Measurements from ENCODE around the gene RAP1GAP2.

RAP1GAP2 gene

DNA sequence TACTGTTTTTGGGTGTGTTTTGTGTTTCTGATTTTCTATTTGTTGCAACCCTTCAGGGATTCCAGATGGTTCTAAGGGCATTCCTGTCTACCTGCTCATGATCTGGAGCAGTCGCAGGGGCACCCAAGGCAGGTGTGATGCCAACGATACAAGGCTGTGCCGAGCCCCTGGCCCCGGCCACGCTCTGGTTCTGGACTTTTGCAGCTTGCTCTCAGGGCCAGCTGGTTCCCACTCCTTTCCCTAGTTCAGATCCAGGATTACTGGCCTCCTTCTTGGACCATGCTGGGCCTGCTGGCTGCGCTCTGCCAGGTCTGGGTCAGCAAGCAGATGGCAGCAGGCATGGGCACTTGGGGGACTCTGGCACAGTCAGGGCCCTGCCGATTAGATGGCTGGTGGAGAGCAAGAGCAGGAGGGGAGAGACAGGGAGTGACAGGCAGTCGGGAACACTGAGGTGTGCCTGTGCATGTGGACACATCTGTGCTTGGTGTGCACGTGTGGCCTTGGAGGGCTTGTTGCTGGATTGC lies 15.2 kb upstream of the RAP1GAP2 start:
- TF ChIP-seq CTCF (IDR thresholded peaks at IDR 0.05): no peak

GRCh38 chr17:2782055-2782454 lies 14.2 kb upstream of the RAP1GAP2 start:
- TF ChIP-seq CTCF (IDR thresholded peaks at IDR 0.05): no peak

GRCh38 chr17:2783310-2784030 lies 12.8 kb upstream of the RAP1GAP2 start:
- TF ChIP-seq CTCF (IDR thresholded peaks at IDR 0.05): no peak

DNA sequence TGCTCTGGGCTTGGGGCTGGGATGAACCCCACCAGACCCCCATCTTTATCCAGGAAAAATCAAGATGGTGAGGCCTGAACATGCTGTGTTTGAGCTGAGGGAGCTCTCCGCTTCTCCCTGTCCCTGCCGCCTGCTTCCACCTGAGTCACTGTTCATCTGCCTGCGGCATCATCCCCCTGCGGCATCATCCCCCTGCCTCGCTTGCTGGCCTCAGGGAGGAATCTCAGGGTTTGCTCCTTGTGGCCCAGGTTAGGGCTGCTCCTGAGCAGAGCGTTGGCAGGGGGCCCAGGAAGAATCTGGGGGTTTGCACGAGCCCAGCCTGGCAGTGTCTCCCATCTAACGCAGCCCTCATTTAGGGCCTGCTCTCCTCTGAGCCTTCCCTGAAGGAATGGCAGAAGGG lies 11.4 kb upstream of the RAP1GAP2 start:
- TF ChIP-seq CTCF (IDR thresholded peaks at IDR 0.05): no peak

DNA sequence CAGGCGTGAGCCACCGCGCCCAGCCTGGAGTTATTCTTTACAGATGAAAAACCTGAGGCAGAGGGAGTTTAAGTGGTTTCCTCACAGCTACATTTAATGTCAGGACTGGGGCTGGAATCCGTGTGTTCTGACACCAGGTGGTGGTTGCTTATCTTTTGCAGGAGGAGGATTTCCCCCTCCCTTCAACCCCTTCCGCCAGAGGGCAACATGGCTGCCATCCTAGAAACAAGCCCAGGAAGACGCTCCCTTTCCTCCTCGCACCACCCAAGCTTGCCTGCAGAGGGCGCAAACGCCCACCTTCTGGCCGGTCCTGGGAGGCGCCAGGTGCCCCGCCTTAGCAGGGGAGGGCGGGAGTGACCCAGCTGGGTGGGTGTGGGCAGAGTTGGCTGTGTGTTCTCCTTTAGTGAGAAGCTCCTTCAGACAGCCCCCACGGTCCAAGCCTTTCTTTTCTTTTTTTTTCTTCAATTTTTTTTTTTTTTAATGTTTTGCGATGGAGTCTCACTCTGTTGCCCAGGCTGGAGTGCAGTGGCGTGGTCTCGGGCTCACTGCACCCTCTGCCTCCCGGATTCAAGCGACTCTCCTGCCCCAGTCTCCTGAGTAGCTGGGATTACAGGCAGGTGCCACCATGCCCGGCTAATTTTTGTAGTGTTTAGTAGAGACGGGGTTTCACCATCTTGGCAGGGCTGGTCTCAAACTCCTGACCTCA lies 9.9 kb upstream of the RAP1GAP2 start:
- TF ChIP-seq CTCF (IDR thresholded peaks at IDR 0.05): peak; percentile 87

- TF ChIP-seq CTCF (IDR thresholded peaks at IDR 0.05): no peak
These were observed 6.5 kb upstream of the RAP1GAP2 start for GRCh38 chr17:2789700-2790099.

GRCh38 chr17:2792366-2793169 lies 3.7 kb upstream of the RAP1GAP2 start:
- no peak for TF ChIP-seq CTCF (IDR thresholded peaks at IDR 0.05)

All from LNCAP (cell line).